GM12878 (cell line): Measurements from ENCODE around the gene CAMK2D. TPM values are rescaled to one million over a fixed set of nuclear protein-coding genes. Genes with fewer than 3 reads are reported as not detected.

Experiments
- ATAC-seq: fragments of 200-7000 bp; cut with Tn5 transposase; 3 replicates; pipeline ENCODE4 v1.9.1; 2020; ENCODE audit warnings: mild to moderate bottlenecking, moderate library complexity
- BruUV-seq: library from RNA; stranded (reverse); fragments of 400-500 nt; replicated peaks from 2 replicates; lab custom pipeline; 2021; lab: Mats Ljungman, UMichigan
- CTCF ChIA-PET: fragments of 300-600 bp; sonication (Branson Sonifier 250); formaldehyde crosslinking; extraction: SDS; loops from one replicate; lab custom pipeline; 2021; ENCODE audit warnings: inconsistent platforms; lab: Yijun Ruan, JAX
- POLR2A ChIA-PET: fragments of 350-600 bp; formaldehyde crosslinking; extraction: SDS; loops from one replicate; lab custom pipeline; 2021; ENCODE audit warnings: inconsistent platforms; lab: Charles Lee
- RAD21 ChIA-PET: fragments of 300-600 bp; sonication (Branson Sonifier 250); formaldehyde crosslinking; loops from one replicate; lab custom pipeline; 2023; ENCODE audit warnings: antibody characterized with exemption; ENCODE audit not compliant: unreplicated experiment; lab: Charles Lee
- SMC1A ChIA-PET: fragments of 300-600 bp; sonication (Branson Sonifier 250); formaldehyde crosslinking; loops from one replicate; lab custom pipeline; 2023; ENCODE audit not compliant: unreplicated experiment, uncharacterized antibody; lab: Charles Lee
- DNase-seq: peaks from one replicate; pipeline ENCODE4 v3.0.0-alpha.2; 2011; ENCODE audit warnings: low read depth, low spot score
- FAIRE-seq: peaks from 3 replicates; lab custom pipeline; 2011; peaks lifted over from hg19 to GRCh38; lab: Jason Lieb, UNC
- H2AFZ ChIP-seq: 2 replicates; pipeline ENCODE4 v1.6.0; 2011; ENCODE audit warnings: low read depth, low read length, control low read depth; ENCODE audit not compliant: control insufficient read depth
- H3K27ac ChIP-seq: 2 replicates; pipeline ENCODE4 v1.5.1; 2011; ENCODE audit warnings: control low read depth; ENCODE audit not compliant: control insufficient read depth, insufficient read depth
- H3K27me3 ChIP-seq, 2 experiments: replicated peaks in 1 of 2; 2 replicates each; pipeline versions ENCODE4 v1.6.0 to v1.6.1; 2011; ENCODE audit warnings: low read length in 1 of 2; ENCODE audit not compliant: control insufficient read depth in 2 of 2, insufficient read depth in 2 of 2
- H3K36me3 ChIP-seq, 2 experiments: 2 replicates each; pipeline ENCODE4 v1.5.1; 2011; ENCODE audit warnings: low read length in 1 of 2; ENCODE audit not compliant: control insufficient read depth in 2 of 2, insufficient read depth in 2 of 2
- H3K4me1 ChIP-seq: 2 replicates; pipeline ENCODE4 v1.6.1; 2011; ENCODE audit warnings: mild to moderate bottlenecking, low read length, moderate library complexity, mixed read lengths; ENCODE audit not compliant: control insufficient read depth, insufficient read depth
- H3K4me2 ChIP-seq: 2 replicates; pipeline ENCODE4 v1.6.0; 2011; ENCODE audit warnings: control low read depth; ENCODE audit not compliant: control insufficient read depth, insufficient read depth
- H3K4me3 ChIP-seq: fragments of 200-600 bp; sonication (generic); 2 replicates; pipeline ENCODE4 v1.5.1; 2016
- H3K79me2 ChIP-seq: 2 replicates; pipeline ENCODE4 v1.6.0; 2011; ENCODE audit warnings: low read length; ENCODE audit not compliant: control insufficient read depth, insufficient read depth
- H3K9ac ChIP-seq: 2 replicates; pipeline ENCODE4 v1.8.0; 2011; ENCODE audit warnings: low read length, control low read depth, mixed read lengths; ENCODE audit not compliant: control insufficient read depth, insufficient read depth
- H3K9me3 ChIP-seq: replicated peaks from 3 replicates; pipeline ENCODE4 v1.5.1; 2011; ENCODE audit warnings: mild to moderate bottlenecking, low read length; ENCODE audit not compliant: control insufficient read depth, insufficient read depth
- H4K20me1 ChIP-seq: 2 replicates; pipeline ENCODE4 v1.6.0; 2011; ENCODE audit not compliant: control insufficient read depth, insufficient read depth
- FOS ChIP-seq: IDR thresholded peaks from 3 replicates; pipeline ENCODE4 v1.6.1; 2011; ENCODE audit warnings: borderline replicate concordance; ENCODE audit not compliant: insufficient read length; ENCODE audit errors: extremely low read depth
- KAT2A ChIP-seq: conservative IDR thresholded peaks from 2 replicates; pipeline ENCODE4 v1.6.1; 2011; ENCODE audit warnings: low read depth, low read length; ENCODE audit not compliant: control insufficient read depth
- MYB ChIP-seq: fragments of 150-350 bp; IDR thresholded peaks from 2 replicates; pipeline ENCODE4 v1.6.1; 2014; ENCODE audit warnings: mild to moderate bottlenecking, low read depth, low read length, borderline replicate concordance
- NFYA ChIP-seq: IDR thresholded peaks from 2 replicates; pipeline ENCODE4 v1.6.1; 2011; ENCODE audit warnings: low read depth, mild to moderate bottlenecking, low read length, improper control_type of control experiment, borderline replicate concordance
- PML ChIP-seq: IDR thresholded peaks from 2 replicates; pipeline ENCODE4 v1.6.1; 2012; ENCODE audit warnings: low read length, inconsistent platforms
- POLR2AphosphoS5 ChIP-seq: IDR thresholded peaks from 2 replicates; pipeline ENCODE4 v1.6.1; 2011; ENCODE audit warnings: mild to moderate bottlenecking, low read length, inconsistent platforms
- POU2F2 ChIP-seq: IDR thresholded peaks from 3 replicates; pipeline ENCODE4 v1.6.1; 2011; ENCODE audit warnings: low read depth, mild to moderate bottlenecking, low read length, borderline replicate concordance
- SMAD1 ChIP-seq: fragments of 450-650 bp; IDR thresholded peaks from 2 replicates; pipeline ENCODE4 v1.6.1; 2018; ENCODE audit warnings: mild to moderate bottlenecking, low read depth; ENCODE audit not compliant: partially characterized antibody
- SP1 ChIP-seq: IDR thresholded peaks from one replicate; pipeline ENCODE4 v1.6.1; 2011; ENCODE audit warnings: low read depth, low read length
- SREBF2 ChIP-seq: IDR thresholded peaks from 2 replicates; pipeline ENCODE4 v1.6.1; 2012; ENCODE audit warnings: mild to moderate bottlenecking, low read length
- in situ Hi-C: fragments of 300-500 bp; cut with MboI; formaldehyde crosslinking; loops from 9 replicates; pipeline ENCODE4 v1.14.3; 2018; ENCODE audit warnings: mixed read lengths
- intact Hi-C: fragments of 100-400 bp; cut with micrococcal nuclease; formaldehyde crosslinking; loops from one replicate; pipeline ENCODE4 v1.14.2; 2022; ENCODE audit not compliant: unreplicated experiment
- polyA plus RNA-seq, 11 experiments: library from polyadenylated mRNA; depleted of rRNA in 4 of 11; unstranded in 6 of 11; stranded (reverse) in 5 of 11; fragments of >200 nt; fragmentation: Nextera tagmentation in 4 of 11; fragmentation: Illumina TruSeq in 1 of 11; extraction: Ambion mirVana in 4 of 11; extraction: Trizol in 1 of 11; gene quantifications; 1 replicate in 1 of 11; 2 replicates in 10 of 11; pipeline versions ENCODE4 v1.2.1 to v1.2.3, GENCODE V29; 2011 to 2016; ENCODE audit warnings: inconsistent platforms in 2 of 11, missing spikeins in 2 of 11, low read depth in 1 of 11
- total RNA-seq, 4 experiments: library from RNA; depleted of rRNA in 3 of 4; stranded (reverse); fragments of >200 nt in 3 of 4; fragmentation: Illumina TruSeq in 1 of 4; extraction: Trizol in 1 of 4; gene quantifications; 2 replicates each; pipeline versions ENCODE4 v1.2.1 to v1.2.3, GENCODE V29; 2013 to 2021
- TF ChIP-seq, protein P1 (sequence below): fragments of 150-350 bp; IDR thresholded peaks from 2 replicates; pipeline ENCODE4 v1.6.1; 2016; ENCODE audit warnings: low read depth, low read length
- TF ChIP-seq, protein P2 (sequence below): fragments of 450-650 bp; IDR thresholded peaks from 2 replicates; pipeline ENCODE4 v1.6.1; 2018; ENCODE audit warnings: mild to moderate bottlenecking, low read depth, moderate library complexity; ENCODE audit not compliant: partially characterized antibody
- TF ChIP-seq, protein P3 (sequence below): fragments of 450-650 bp; IDR thresholded peaks from 2 replicates; pipeline ENCODE4 v1.6.1; 2017; ENCODE audit warnings: mild to moderate bottlenecking, moderate library complexity

The CAMK2D gene
- total and polyA plus RNA-seq, 10 of the 15 experiments (the other 5 are each of a cell fraction or from before 2014, with no cell fraction given) = 6.9 to 88.5 (median 12.9) TPM

DNA sequence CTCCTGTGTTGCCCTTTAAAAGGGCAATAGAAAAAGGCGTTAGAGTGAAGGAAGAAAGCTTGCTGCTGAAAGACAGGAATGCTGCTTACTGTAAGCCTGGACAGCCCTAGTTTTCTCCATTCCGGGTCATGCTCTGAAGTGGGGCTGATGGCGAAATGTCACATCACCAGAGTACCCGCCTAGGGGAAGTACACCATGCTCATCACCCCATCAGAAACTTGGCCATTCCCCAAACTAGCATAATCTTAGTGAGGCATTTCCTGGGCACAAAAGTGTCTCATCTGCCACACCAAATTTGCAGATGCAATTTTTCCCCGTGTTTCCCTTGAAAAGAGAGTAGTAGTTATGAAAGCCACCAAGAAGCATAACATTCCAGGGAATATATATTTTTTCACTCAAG, 47.8 kb upstream of the CAMK2D start (continued):
- TF ChIP-seq, protein P1, sequence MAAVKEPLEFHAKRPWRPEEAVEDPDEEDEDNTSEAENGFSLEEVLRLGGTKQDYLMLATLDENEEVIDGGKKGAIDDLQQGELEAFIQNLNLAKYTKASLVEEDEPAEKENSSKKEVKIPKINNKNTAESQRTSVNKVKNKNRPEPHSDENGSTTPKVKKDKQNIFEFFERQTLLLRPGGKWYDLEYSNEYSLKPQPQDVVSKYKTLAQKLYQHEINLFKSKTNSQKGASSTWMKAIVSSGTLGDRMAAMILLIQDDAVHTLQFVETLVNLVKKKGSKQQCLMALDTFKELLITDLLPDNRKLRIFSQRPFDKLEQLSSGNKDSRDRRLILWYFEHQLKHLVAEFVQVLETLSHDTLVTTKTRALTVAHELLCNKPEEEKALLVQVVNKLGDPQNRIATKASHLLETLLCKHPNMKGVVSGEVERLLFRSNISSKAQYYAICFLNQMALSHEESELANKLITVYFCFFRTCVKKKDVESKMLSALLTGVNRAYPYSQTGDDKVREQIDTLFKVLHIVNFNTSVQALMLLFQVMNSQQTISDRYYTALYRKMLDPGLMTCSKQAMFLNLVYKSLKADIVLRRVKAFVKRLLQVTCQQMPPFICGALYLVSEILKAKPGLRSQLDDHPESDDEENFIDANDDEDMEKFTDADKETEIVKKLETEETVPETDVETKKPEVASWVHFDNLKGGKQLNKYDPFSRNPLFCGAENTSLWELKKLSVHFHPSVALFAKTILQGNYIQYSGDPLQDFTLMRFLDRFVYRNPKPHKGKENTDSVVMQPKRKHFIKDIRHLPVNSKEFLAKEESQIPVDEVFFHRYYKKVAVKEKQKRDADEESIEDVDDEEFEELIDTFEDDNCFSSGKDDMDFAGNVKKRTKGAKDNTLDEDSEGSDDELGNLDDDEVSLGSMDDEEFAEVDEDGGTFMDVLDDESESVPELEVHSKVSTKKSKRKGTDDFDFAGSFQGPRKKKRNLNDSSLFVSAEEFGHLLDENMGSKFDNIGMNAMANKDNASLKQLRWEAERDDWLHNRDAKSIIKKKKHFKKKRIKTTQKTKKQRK = no peak

DNA sequence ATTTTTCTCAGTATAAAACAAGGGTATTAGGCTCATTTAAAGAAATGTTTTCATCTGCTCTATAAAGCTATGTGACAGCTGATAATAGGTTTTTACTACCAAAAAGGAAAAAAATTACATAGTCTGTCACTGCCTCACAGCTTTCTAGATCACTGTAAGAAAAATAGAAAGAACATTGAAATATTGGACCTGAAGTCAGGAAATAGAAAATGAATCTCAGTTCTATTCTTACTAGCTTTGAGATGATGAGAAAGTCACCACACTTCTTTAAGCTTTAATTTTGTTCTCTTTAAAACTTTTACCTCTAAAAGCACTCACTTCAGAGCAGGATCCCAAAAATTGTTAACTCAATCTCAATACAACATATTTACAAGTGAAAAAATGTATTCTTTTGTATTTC, 45.3 kb upstream of the CAMK2D start:
- BruUV-seq = no TSS peak
- ChIA-PET SMC1A (interaction anchor here (0.8 to 1.7 kb wide), 7 partner anchors 15 to 31 kb away, joined by 3 to 10 read pairs (median 4); no protein-coding TSS in a partner anchor), RAD21 (interaction anchor here (0.6 to 1.1 kb wide), 2 partner anchors 14 to 747 kb away, joined by 4 to 5 read pairs; no protein-coding TSS in a partner anchor), CTCF (interaction anchor here (1.0 to 1.7 kb wide), 5 partner anchors 8 to 24 kb away, joined by 3 to 6 read pairs (median 5); no protein-coding TSS in a partner anchor), POLR2A (no interaction called here)
- no peaks in the 10 kb centered on the region for H3K36me3 ChIP-seq
- peaks cover 3% of the 10 kb centered on the region; the same call in 1 of the 2 replicates for H3K4me1 ChIP-seq
- no peak overlapping the region for H3K4me2 ChIP-seq
- no peak for DNase-seq
- peak overlapping the region; percentile 49 for H2AFZ ChIP-seq
- peak; percentile 39; the same call in 2 of the 3 replicates for ATAC-seq
- H3K27ac ChIP-seq = peak overlapping the region; percentile 4; the same call in 1 of the 2 replicates
- intact Hi-C loops = no loop called here
- FAIRE-seq = no peak
- TF ChIP-seq SREBF2 = no peak
- TF ChIP-seq, protein P2, sequence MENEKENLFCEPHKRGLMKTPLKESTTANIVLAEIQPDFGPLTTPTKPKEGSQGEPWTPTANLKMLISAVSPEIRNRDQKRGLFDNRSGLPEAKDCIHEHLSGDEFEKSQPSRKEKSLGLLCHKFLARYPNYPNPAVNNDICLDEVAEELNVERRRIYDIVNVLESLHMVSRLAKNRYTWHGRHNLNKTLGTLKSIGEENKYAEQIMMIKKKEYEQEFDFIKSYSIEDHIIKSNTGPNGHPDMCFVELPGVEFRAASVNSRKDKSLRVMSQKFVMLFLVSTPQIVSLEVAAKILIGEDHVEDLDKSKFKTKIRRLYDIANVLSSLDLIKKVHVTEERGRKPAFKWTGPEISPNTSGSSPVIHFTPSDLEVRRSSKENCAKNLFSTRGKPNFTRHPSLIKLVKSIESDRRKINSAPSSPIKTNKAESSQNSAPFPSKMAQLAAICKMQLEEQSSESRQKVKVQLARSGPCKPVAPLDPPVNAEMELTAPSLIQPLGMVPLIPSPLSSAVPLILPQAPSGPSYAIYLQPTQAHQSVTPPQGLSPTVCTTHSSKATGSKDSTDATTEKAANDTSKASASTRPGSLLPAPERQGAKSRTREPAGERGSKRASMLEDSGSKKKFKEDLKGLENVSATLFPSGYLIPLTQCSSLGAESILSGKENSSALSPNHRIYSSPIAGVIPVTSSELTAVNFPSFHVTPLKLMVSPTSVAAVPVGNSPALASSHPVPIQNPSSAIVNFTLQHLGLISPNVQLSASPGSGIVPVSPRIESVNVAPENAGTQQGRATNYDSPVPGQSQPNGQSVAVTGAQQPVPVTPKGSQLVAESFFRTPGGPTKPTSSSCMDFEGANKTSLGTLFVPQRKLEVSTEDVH = no peak
- TF ChIP-seq FOS = no peak
- TF ChIP-seq KAT2A = no peak
- no peak for TF ChIP-seq POLR2AphosphoS5
- no peak for TF ChIP-seq POU2F2
- no peak for TF ChIP-seq SP1
- TF ChIP-seq NFYA = no peak
- no peak for TF ChIP-seq PML
- TF ChIP-seq SMAD1 = no peak
- TF ChIP-seq, protein P3, sequence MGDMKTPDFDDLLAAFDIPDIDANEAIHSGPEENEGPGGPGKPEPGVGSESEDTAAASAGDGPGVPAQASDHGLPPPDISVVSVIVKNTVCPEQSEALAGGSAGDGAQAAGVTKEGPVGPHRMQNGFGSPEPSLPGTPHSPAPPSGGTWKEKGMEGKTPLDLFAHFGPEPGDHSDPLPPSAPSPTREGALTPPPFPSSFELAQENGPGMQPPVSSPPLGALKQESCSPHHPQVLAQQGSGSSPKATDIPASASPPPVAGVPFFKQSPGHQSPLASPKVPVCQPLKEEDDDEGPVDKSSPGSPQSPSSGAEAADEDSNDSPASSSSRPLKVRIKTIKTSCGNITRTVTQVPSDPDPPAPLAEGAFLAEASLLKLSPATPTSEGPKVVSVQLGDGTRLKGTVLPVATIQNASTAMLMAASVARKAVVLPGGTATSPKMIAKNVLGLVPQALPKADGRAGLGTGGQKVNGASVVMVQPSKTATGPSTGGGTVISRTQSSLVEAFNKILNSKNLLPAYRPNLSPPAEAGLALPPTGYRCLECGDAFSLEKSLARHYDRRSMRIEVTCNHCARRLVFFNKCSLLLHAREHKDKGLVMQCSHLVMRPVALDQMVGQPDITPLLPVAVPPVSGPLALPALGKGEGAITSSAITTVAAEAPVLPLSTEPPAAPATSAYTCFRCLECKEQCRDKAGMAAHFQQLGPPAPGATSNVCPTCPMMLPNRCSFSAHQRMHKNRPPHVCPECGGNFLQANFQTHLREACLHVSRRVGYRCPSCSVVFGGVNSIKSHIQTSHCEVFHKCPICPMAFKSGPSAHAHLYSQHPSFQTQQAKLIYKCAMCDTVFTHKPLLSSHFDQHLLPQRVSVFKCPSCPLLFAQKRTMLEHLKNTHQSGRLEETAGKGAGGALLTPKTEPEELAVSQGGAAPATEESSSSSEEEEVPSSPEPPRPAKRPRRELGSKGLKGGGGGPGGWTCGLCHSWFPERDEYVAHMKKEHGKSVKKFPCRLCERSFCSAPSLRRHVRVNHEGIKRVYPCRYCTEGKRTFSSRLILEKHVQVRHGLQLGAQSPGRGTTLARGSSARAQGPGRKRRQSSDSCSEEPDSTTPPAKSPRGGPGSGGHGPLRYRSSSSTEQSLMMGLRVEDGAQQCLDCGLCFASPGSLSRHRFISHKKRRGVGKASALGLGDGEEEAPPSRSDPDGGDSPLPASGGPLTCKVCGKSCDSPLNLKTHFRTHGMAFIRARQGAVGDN = no peak
- no peak for TF ChIP-seq MYB
- peaks cover 8% of the 10 kb centered on the region; the same call in 2 of the 3 replicates for H3K9me3 ChIP-seq
- H3K4me3 ChIP-seq = no peak overlapping the region
- no peak overlapping the region for H3K9ac ChIP-seq
- H3K27me3 ChIP-seq = no peaks in the 10 kb centered on the region
- in situ Hi-C loops = no loop called here
- no peaks in the 10 kb centered on the region for H4K20me1 ChIP-seq
- no peaks in the 10 kb centered on the region for H3K79me2 ChIP-seq
